GM12865 (cell line): Measurements from ENCODE around the gene NEDD9.

Experiments
- DNase-seq: peaks from one replicate; pipeline ENCODE4 v3.0.0; 2010; ENCODE audit warnings: low read depth
- H3K4me3 ChIP-seq: 2 replicates; pipeline ENCODE4 v1.5.1; 2011; ENCODE audit warnings: mild to moderate bottlenecking, low read depth, low read length, control low read depth
- CTCF ChIP-seq: IDR thresholded peaks from 2 replicates; pipeline ENCODE4 v1.5.1; 2011; ENCODE audit warnings: low read length, control low read depth, low read depth, inconsistent platforms; ENCODE audit not compliant: insufficient read depth; ENCODE audit errors: missing control alignments

Gene NEDD9

DNA sequence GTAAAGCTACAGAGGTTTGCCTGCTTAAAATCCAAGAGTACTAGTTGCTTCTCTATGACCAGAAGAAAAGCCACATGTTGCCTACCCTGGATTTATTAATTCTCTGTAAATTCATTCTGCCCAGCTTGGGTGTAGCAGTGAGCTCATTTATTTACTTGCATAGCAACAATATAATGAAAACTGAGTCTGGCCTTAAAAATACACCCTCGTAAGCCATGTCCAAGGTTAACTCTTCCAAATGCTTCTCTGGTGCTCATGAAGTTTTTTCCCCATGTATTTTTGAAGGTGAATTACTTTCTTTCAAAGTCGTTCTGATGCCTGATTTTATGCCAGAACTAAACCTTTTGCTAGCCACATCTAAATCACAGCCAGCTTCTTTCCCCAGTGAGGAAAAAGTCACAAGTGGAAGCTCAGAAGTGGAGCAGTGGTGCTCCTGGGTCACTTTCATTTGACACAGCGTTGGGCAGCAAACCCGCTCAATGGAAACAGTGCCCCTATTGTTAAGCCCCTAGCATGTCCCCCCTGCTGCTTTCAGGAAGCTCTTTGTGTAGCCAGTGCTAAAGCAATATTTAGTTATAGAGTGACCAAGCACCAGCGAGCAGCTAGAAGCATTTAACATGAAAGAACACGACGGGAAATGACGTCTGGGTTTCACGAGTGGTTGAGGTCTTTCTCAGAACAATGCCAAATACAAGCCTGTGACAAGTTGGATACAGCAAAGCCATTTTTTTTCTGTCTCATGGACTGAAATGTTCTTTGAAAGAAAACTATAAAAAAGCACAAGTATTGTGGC is 29.8 kb downstream of the NEDD9 start:
- TF ChIP-seq CTCF: no peak
- no peak for DNase-seq
- no peak overlapping the region for H3K4me3 ChIP-seq

GRCh38 chr6:11201772-11202512 is 30.5 kb downstream of the NEDD9 start:
- no peak overlapping the region for H3K4me3 ChIP-seq
- no peak for TF ChIP-seq CTCF
- no peak for DNase-seq

DNA sequence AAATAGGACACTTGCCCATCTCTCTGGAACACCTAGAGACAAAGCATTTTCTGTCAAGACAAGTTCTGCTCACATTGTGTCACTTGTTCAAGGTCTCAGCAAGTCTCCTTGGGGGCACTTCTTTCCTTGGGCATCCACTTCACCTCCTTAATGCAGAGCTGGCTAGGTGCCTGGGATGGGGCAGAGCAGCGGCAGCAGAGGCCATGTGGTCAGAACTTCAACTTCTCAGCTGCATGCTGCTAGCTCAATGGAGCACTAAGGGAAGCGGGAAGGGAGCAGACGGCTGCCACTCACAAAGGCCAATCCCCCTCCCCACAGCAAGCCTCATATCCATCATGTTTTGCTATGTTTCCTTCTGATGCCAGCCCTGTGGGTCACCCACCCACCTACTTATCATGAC is 31.5 kb downstream of the NEDD9 start:
- H3K4me3 ChIP-seq: no peak overlapping the region
- no peak for TF ChIP-seq CTCF
- no peak for DNase-seq

DNA sequence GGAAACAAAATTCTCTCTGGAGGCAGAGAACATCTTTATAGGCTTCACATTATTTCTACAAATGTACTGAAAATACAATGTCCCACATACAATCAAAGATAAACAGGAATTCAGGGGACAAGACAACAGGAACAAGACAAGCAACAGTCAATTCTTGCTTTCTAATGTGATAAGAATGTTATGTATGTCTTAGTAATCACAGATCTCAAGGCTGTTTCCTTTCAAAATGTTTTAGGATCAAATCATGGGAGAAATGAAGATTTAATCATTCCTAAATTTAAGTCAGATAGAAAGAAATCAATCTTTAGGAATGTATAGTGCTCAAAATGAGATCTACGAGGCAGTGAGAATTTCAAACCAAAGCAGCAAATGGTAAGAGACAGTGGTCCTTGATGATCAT is 32.1 kb downstream of the NEDD9 start:
- DNase-seq: no peak
- no peak for TF ChIP-seq CTCF
- no peak overlapping the region for H3K4me3 ChIP-seq

DNA sequence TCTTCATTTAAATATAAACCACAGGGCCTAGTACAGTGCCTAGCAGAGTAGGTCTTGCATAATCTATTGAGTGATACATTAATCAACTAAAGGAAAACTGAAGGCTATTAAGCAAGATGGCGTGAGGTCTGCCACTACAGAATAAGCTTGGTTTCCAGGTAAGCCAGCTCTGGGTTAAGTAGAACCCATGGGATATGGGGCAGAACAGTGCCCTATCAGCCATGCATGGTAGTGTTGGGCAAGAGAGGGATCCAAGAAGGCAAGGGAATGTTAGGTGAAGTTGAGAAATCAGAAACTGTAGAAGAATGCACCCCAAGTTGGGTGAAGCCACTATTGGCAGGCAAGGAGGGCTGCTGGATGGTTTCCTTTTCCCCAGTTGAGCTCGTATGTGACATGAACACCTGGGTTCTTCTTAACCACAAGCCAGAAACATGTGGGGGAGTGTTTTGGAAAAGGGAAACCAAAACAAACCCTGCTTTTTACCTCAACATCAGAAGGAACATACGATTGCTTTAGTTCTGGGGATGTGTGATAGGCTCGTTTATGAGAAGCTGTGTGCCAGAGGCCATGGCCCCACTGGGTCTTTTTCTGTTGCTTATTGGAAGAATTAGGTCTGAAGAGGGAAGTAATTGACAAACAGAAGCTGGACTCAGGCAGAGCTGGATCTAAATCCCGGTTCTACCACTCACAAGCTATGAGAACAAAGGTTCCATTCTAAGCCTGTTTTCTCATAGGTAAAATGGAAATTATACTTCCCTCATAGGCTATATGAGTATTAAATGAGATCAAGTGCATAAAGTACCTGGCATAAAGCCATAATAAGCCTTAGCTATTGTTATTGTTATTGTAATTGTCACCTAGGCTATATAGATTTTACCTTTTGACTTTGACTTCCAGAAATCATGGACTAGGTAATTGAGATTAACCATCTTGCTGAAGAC is 33.5 kb downstream of the NEDD9 start:
- H3K4me3 ChIP-seq: no peak overlapping the region
- peak; percentile 15 for DNase-seq
- no peak for TF ChIP-seq CTCF

GRCh38 chr6:11197850-11198249 is 34.6 kb downstream of the NEDD9 start:
- DNase-seq: no peak
- TF ChIP-seq CTCF: no peak
- H3K4me3 ChIP-seq: no peak overlapping the region
